Measurements from ENCODE around the gene LINC00237. TPM values are rescaled to one million over a fixed set of nuclear protein-coding genes. Genes with fewer than 3 reads are reported as not detected.

The LINC00237 gene
- total RNA-seq, 1 experiment from 2014 or later, result 0.90 TPM

GRCh38 chr20:21083825-21084325, 22.3 kb downstream of the LINC00237 start:
- Mint-ChIP-seq H3K9me3 (no peaks in the 10 kb centered on the region), H3K4me3 (no peak overlapping the region), H3K27ac (no peak overlapping the region), H3K27me3 (ENCODE audit: low read depth) (peaks cover 4% of the 10 kb centered on the region; the same call in 1 of the 2 replicates), H3K4me1 (peaks cover 8 to 18% of the 10 kb centered on the region in 2 experiments), H3K36me3 (ENCODE audit: insufficient read depth in 1 of 3, low read depth in 3 of 3) (no peaks in the 10 kb centered on the region)
- Histone ChIP-seq H3K4ac (ENCODE audit: low read depth, low read length) (no peak overlapping the region), H4K20me1 (ENCODE audit: control insufficient read depth, insufficient read depth, insufficient read length) (no peaks in the 10 kb centered on the region), H2AFZ (ENCODE audit: low read length) (no peak overlapping the region), H3K14ac (ENCODE audit: insufficient read depth, low read length) (no peak overlapping the region), H3K4me2 (ENCODE audit: insufficient read depth, insufficient read length, low read length) (no peak overlapping the region), H2BK12ac (ENCODE audit: insufficient read length, low read depth, low read length) (no peak overlapping the region), H3K9ac (ENCODE audit: extremely low read depth, insufficient read length, low read length) (no peak overlapping the region), H4K8ac (replicated peaks; ENCODE audit: insufficient read length, low read depth, low read length) (no peak overlapping the region), H2AK5ac (ENCODE audit: insufficient read length, low read length) (no peak overlapping the region), H2BK120ac (ENCODE audit: low read depth, low read length, poor library complexity, severe bottlenecking) (no peak overlapping the region), H4K91ac (ENCODE audit: insufficient read length, low read depth, low read length) (no peak overlapping the region), H3K79me1 (ENCODE audit: insufficient read depth, low read depth, low read length, poor library complexity, severe bottlenecking) (no peaks in the 10 kb centered on the region), H3K9me3 (ENCODE audit: control insufficient read depth, low read depth, low read length) (no peaks in the 10 kb centered on the region), H3K79me2 (ENCODE audit: insufficient read depth, low read length) (no peaks in the 10 kb centered on the region), H3K27ac (ENCODE audit: insufficient read length, low read depth, low read length) (no peak overlapping the region), H3K18ac (ENCODE audit: insufficient read length, low read depth, low read length) (no peak overlapping the region), H2BK15ac (ENCODE audit: low read depth, low read length) (no peak overlapping the region), H3K4me1 (ENCODE audit: insufficient read depth, low read length) (peaks cover 6% of the 10 kb centered on the region; the same call in 1 of the 2 replicates), H2BK20ac (ENCODE audit: low read depth, low read length, poor library complexity, severe bottlenecking) (no peak overlapping the region), H3K23me2 (ENCODE audit: insufficient read length, low read depth, low read length, poor library complexity, severe bottlenecking) (no peaks in the 10 kb centered on the region), H2BK5ac (ENCODE audit: insufficient read length, low read length) (no peak overlapping the region), H3K27me3 (ENCODE audit: insufficient read depth, low read length) (no peaks in the 10 kb centered on the region), H3K23ac (ENCODE audit: insufficient read length, low read depth, low read length) (no peak overlapping the region), H3T11ph (ENCODE audit: low read length) (no peak overlapping the region), H4K5ac (ENCODE audit: insufficient read length, low read depth, low read length) (no peak overlapping the region), H3K56ac (ENCODE audit: insufficient read length, low read depth, low read length) (no peak overlapping the region)
- WGBS (ENCODE audit: extremely low coverage, insufficient read length, low lambda C conversion rate), result no CpG with 5 or more reads among the region's 2 CpGs
- no peak for DNase-seq
- TF ChIP-seq CTCF (conservative IDR thresholded peaks at IDR 0.05), result no peak

Data from H9 (cell line).